ENCODE data around the gene NCR1.
"Not testable (repeated sequence)": the region's sequence is repeated elsewhere in the genome, so short reads cannot be mapped to it uniquely, and the experiment has no call there.

The NCR1 gene

DNA sequence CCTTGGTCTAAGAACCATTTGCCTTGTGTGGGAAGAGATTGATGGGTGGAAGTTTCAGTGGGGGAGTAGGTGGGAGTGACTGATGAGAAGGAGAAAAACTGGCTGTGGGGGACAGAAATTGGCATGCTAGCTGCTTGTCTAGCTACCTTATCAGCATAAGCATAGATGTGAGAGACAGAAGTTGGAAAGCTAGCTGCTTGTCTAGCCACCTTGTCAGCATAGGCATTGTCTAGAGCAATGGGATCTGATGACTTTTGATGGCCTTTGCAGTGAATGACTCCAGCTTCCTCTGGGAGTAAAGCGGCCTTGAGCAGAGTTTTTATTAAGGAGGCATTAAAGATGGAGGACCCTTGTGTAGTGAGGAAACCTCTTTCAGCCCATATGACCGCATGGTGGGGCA lies 9.9 kb upstream of the NCR1 start:
- H3F3A ChIP-seq (ENCODE audit: insufficient read depth): no peaks in the 10 kb centered on the region
- no peak overlapping the region for H3K4me3 ChIP-seq (ENCODE audit: insufficient read depth, low read length, poor library complexity, severe bottlenecking)
- no peaks in the 10 kb centered on the region for H3K9me2 ChIP-seq (replicated peaks; ENCODE audit: insufficient read depth, low read length)
- H3K27me3 ChIP-seq (ENCODE audit: low read length): no peaks in the 10 kb centered on the region
- no peak overlapping the region for H2AFZ ChIP-seq (ENCODE audit: low read depth, low read length, severe bottlenecking)
- no peaks in the 10 kb centered on the region for H3K9me3 ChIP-seq (ENCODE audit: insufficient read depth, low read length)
- no peaks in the 10 kb centered on the region for H3K36me3 ChIP-seq (ENCODE audit: low read length)
- no peaks in the 10 kb centered on the region for H3K79me2 ChIP-seq (ENCODE audit: insufficient read depth, low read length)
- H3K27ac ChIP-seq (ENCODE audit: low read depth, low read length): no peak overlapping the region
- no peak overlapping the region for H3K9ac ChIP-seq (ENCODE audit: low read length)
- no peaks in the 10 kb centered on the region for H4K20me1 ChIP-seq (ENCODE audit: low read depth, low read length)
- no peak for TF ChIP-seq EZH2phosphoT487 (conservative IDR thresholded peaks at IDR 0.05; ENCODE audit: low read length)
- TF ChIP-seq, protein P1, sequence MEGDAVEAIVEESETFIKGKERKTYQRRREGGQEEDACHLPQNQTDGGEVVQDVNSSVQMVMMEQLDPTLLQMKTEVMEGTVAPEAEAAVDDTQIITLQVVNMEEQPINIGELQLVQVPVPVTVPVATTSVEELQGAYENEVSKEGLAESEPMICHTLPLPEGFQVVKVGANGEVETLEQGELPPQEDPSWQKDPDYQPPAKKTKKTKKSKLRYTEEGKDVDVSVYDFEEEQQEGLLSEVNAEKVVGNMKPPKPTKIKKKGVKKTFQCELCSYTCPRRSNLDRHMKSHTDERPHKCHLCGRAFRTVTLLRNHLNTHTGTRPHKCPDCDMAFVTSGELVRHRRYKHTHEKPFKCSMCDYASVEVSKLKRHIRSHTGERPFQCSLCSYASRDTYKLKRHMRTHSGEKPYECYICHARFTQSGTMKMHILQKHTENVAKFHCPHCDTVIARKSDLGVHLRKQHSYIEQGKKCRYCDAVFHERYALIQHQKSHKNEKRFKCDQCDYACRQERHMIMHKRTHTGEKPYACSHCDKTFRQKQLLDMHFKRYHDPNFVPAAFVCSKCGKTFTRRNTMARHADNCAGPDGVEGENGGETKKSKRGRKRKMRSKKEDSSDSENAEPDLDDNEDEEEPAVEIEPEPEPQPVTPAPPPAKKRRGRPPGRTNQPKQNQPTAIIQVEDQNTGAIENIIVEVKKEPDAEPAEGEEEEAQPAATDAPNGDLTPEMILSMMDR (IDR thresholded peaks at IDR 0.05; ENCODE audit: insufficient read depth, low read length, poor library complexity, severe bottlenecking): no peak
- H3K4me2 ChIP-seq (ENCODE audit: low read depth, low read length, poor library complexity, severe bottlenecking): no peak overlapping the region

DNA sequence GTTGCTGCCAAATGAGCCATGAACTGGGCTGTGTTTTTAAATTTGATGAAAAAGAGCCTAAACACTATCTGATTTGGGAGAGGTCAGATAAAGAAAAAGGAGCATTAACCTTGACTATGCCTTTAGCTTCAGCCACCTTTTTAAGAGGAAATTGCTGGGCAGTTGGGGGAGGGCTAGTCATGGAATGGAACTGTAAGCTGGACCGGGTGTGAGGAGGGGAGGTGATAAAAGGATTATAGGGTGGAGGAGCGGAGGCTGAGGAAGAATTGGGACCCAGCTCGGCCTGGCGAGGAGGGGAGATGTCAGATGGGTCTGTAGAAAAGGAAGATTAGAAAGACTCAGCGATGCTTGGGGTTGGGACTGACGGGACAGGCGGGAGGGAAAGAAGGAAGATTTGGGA lies 7.3 kb upstream of the NCR1 start:
- not testable (repeated sequence) for H3K4me2 ChIP-seq (ENCODE audit: low read depth, low read length, poor library complexity, severe bottlenecking); H3K4me3 ChIP-seq (ENCODE audit: insufficient read depth, low read length, poor library complexity, severe bottlenecking); H4K20me1 ChIP-seq (ENCODE audit: low read depth, low read length); H3K27ac ChIP-seq (ENCODE audit: low read depth, low read length); H3K9me2 ChIP-seq (replicated peaks; ENCODE audit: insufficient read depth, low read length); H3F3A ChIP-seq (ENCODE audit: insufficient read depth); H3K36me3 ChIP-seq (ENCODE audit: low read length); H3K79me2 ChIP-seq (ENCODE audit: insufficient read depth, low read length); H2AFZ ChIP-seq (ENCODE audit: low read depth, low read length, severe bottlenecking); H3K9ac ChIP-seq (ENCODE audit: low read length); H3K27me3 ChIP-seq (ENCODE audit: low read length); H3K9me3 ChIP-seq (ENCODE audit: insufficient read depth, low read length)

DNA sequence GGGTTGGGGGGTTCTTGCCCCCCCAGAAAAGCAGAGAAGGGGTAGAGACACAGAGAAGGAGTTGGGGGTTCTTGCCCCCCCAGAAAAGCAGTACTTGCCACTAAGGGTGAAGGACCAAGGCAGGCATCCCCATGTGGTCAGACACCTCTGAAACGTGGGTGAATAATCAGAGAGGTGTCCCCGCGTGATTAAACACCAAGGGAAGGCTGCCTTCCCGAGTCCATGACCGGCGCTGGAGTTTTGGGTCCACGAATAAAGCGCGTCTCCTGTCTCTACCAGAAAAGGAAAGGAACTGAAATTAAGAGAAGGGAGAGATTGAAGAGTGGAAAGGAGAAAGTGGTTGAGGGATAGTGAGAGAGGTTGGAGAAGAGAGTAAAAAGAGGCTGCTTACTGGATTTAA lies 6.3 kb upstream of the NCR1 start:
- not testable (repeated sequence) for H3K4me3 ChIP-seq (ENCODE audit: insufficient read depth, low read length, poor library complexity, severe bottlenecking); H3K4me2 ChIP-seq (ENCODE audit: low read depth, low read length, poor library complexity, severe bottlenecking); H3K9ac ChIP-seq (ENCODE audit: low read length); H2AFZ ChIP-seq (ENCODE audit: low read depth, low read length, severe bottlenecking); H3K9me3 ChIP-seq (ENCODE audit: insufficient read depth, low read length); H3K9me2 ChIP-seq (replicated peaks; ENCODE audit: insufficient read depth, low read length); H3K36me3 ChIP-seq (ENCODE audit: low read length); H3F3A ChIP-seq (ENCODE audit: insufficient read depth); H3K27ac ChIP-seq (ENCODE audit: low read depth, low read length); H4K20me1 ChIP-seq (ENCODE audit: low read depth, low read length); H3K79me2 ChIP-seq (ENCODE audit: insufficient read depth, low read length); H3K27me3 ChIP-seq (ENCODE audit: low read length)

- not testable (repeated sequence) for H3K9me2 ChIP-seq (replicated peaks; ENCODE audit: insufficient read depth, low read length); H3K36me3 ChIP-seq (ENCODE audit: low read length); H2AFZ ChIP-seq (ENCODE audit: low read depth, low read length, severe bottlenecking); H3K79me2 ChIP-seq (ENCODE audit: insufficient read depth, low read length); H3K27ac ChIP-seq (ENCODE audit: low read depth, low read length); H3F3A ChIP-seq (ENCODE audit: insufficient read depth); H3K4me3 ChIP-seq (ENCODE audit: insufficient read depth, low read length, poor library complexity, severe bottlenecking); H3K9me3 ChIP-seq (ENCODE audit: insufficient read depth, low read length); H3K9ac ChIP-seq (ENCODE audit: low read length); H4K20me1 ChIP-seq (ENCODE audit: low read depth, low read length); H3K4me2 ChIP-seq (ENCODE audit: low read depth, low read length, poor library complexity, severe bottlenecking); H3K27me3 ChIP-seq (ENCODE audit: low read length)
These were observed 4.8 kb upstream of the NCR1 start for GRCh38 chr19:54901153-54901552.

- Histone ChIP-seq H3K27ac (ENCODE audit: low read depth, low read length) (no peak overlapping the region), H3K4me3 (ENCODE audit: insufficient read depth, low read length, poor library complexity, severe bottlenecking) (no peak overlapping the region), H3K9me3 (ENCODE audit: insufficient read depth, low read length) (no peaks in the 10 kb centered on the region), H3K27me3 (ENCODE audit: low read length) (no peaks in the 10 kb centered on the region), H3K9ac (ENCODE audit: low read length) (no peak overlapping the region), H4K20me1 (ENCODE audit: low read depth, low read length) (no peaks in the 10 kb centered on the region), H3K4me2 (ENCODE audit: low read depth, low read length, poor library complexity, severe bottlenecking) (no peak overlapping the region), H2AFZ (ENCODE audit: low read depth, low read length, severe bottlenecking) (no peak overlapping the region), H3F3A (ENCODE audit: insufficient read depth) (no peaks in the 10 kb centered on the region), H3K36me3 (ENCODE audit: low read length) (no peaks in the 10 kb centered on the region), H3K79me2 (ENCODE audit: insufficient read depth, low read length) (no peaks in the 10 kb centered on the region), H3K9me2 (replicated peaks; ENCODE audit: insufficient read depth, low read length) (no peaks in the 10 kb centered on the region)
- TF ChIP-seq, protein P1 (IDR thresholded peaks at IDR 0.05; ENCODE audit: insufficient read depth, low read length, poor library complexity, severe bottlenecking): no peak
- TF ChIP-seq EZH2phosphoT487 (conservative IDR thresholded peaks at IDR 0.05; ENCODE audit: low read length): no peak
These were observed 3.9 kb upstream of the NCR1 start for GRCh38 chr19:54902061-54902460.

Data from SU-DHL-6 (cell line).